HepG2 (cell line): Measurements from ENCODE around the gene TUBG1. TPM values are rescaled to one million over a fixed set of nuclear protein-coding genes. Genes with fewer than 3 reads are reported as not detected.
A peak's percentile ranks its signal among the peaks of the same experiment; 100 is the strongest.

ENCODE experiments used
- DMAP1 ChIP-seq: IDR thresholded peaks from 2 replicates; pipeline ENCODE4 v1.6.1; 2016
- HNF4G ChIP-seq, 2 experiments: sonication (generic) in 1 of 2; formaldehyde crosslinking in 1 of 2; IDR thresholded peaks; 2 replicates each; pipeline versions ENCODE4 v1.4.0 to v1.6.1; 2011 to 2020; ENCODE audit warnings: borderline replicate concordance in 2 of 2, low read depth in 2 of 2, mild to moderate bottlenecking in 2 of 2, low read length in 1 of 2, missing genetic modification reagents in 1 of 2, moderate library complexity in 1 of 2
- NFKB2 ChIP-seq: sonication (generic); formaldehyde crosslinking; IDR thresholded peaks from 2 replicates; pipeline ENCODE4 v1.4.0; 2020; ENCODE audit warnings: missing genetic modification reagents, borderline replicate concordance
- PPARG ChIP-seq: conservative IDR thresholded peaks from 2 replicates; pipeline ENCODE4 v1.6.1; 2016; ENCODE audit warnings: missing biosample characterization, missing genetic modification reagents
- ZNF7 ChIP-seq: IDR thresholded peaks from 2 replicates; pipeline ENCODE4 v1.6.1; 2016; ENCODE audit warnings: missing biosample characterization, missing genetic modification reagents
- polyA plus RNA-seq, 8 experiments: library from polyadenylated mRNA; depleted of rRNA in 3 of 8; stranded (reverse) in 7 of 8; unstranded in 1 of 8; fragments of >200 nt; fragmentation: Illumina TruSeq in 4 of 8; extraction: Trizol in 4 of 8; gene quantifications; 2 replicates each; pipeline versions ENCODE4 v1.2.1 to v1.2.3, GENCODE V29; 2011 to 2016; ENCODE audit warnings: low read depth in 4 of 8, missing spikeins in 1 of 8, mixed read lengths in 1 of 8; ENCODE audit not compliant: insufficient read depth in 1 of 8
- total RNA-seq, 5 experiments: library from RNA; depleted of rRNA; stranded (reverse); fragments of >200 nt; fragmentation: Illumina TruSeq; extraction: Trizol; gene quantifications; 2 replicates each; pipeline ENCODE4 v1.2.3, GENCODE V29; 2016; ENCODE audit warnings: low read depth in 1 of 5
- TF ChIP-seq, protein P1 (sequence below): sonication (generic); formaldehyde crosslinking; IDR thresholded peaks from 2 replicates; pipeline ENCODE4 v1.4.0; 2020; ENCODE audit warnings: missing genetic modification reagents
- TF ChIP-seq, protein P2 (sequence below): IDR thresholded peaks from 2 replicates; pipeline ENCODE4 v1.6.1; 2016; ENCODE audit warnings: mild to moderate bottlenecking, missing biosample characterization, missing genetic modification reagents
- TF ChIP-seq, protein P3 (sequence below), 2 experiments: sonication (generic) in 1 of 2; formaldehyde crosslinking in 1 of 2; IDR thresholded peaks; 2 replicates each; pipeline versions ENCODE4 v1.5.1 to v1.6.1; 2011 to 2020; ENCODE audit warnings: borderline replicate concordance in 1 of 2, low read depth in 1 of 2, low read length in 1 of 2, mild to moderate bottlenecking in 1 of 2, missing genetic modification reagents in 1 of 2, moderate library complexity in 1 of 2
- TF ChIP-seq, protein P4 (sequence below): IDR thresholded peaks from 2 replicates; pipeline ENCODE4 v1.6.1; 2016; ENCODE audit warnings: low read depth, control low read depth
- TF ChIP-seq, protein P5 (sequence below): sonication (generic); formaldehyde crosslinking; IDR thresholded peaks from 2 replicates; pipeline ENCODE4 v1.4.0; 2020; ENCODE audit warnings: mild to moderate bottlenecking, missing genetic modification reagents

Gene TUBG1
- total and polyA plus RNA-seq, 2 of the 13 experiments (the other 11 are each of a cell fraction or from before 2014, with no cell fraction given): 74.1 to 137 TPM

DNA sequence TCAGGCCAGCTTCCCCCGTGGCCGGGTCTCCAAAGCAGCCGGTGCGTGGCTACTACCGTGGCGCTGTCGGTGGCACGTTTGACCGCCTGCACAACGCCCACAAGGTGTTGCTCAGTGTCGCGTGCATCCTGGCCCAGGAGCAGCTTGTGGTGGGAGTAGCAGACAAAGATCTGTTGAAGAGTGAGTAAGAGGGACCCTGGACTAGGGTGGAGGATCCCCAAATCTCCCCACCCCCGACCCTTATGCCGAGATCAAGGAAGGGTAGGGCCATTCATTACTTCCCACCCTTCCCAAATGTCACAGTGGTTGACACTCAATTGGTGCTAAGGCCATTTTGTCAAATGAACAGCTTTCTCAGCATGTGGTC lies 46.4 kb upstream of the TUBG1 start (continued):
- TF ChIP-seq, protein P1, sequence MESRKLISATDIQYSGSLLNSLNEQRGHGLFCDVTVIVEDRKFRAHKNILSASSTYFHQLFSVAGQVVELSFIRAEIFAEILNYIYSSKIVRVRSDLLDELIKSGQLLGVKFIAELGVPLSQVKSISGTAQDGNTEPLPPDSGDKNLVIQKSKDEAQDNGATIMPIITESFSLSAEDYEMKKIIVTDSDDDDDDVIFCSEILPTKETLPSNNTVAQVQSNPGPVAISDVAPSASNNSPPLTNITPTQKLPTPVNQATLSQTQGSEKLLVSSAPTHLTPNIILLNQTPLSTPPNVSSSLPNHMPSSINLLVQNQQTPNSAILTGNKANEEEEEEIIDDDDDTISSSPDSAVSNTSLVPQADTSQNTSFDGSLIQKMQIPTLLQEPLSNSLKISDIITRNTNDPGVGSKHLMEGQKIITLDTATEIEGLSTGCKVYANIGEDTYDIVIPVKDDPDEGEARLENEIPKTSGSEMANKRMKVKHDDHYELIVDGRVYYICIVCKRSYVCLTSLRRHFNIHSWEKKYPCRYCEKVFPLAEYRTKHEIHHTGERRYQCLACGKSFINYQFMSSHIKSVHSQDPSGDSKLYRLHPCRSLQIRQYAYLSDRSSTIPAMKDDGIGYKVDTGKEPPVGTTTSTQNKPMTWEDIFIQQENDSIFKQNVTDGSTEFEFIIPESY (CRISPR knock-in tag): 0 out of 2 replicates have a peak, but pooled peaks have one; percentile 4
- TF ChIP-seq, protein P2, sequence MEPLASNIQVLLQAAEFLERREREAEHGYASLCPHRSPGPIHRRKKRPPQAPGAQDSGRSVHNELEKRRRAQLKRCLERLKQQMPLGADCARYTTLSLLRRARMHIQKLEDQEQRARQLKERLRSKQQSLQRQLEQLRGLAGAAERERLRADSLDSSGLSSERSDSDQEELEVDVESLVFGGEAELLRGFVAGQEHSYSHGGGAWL (CRISPR knock-in tag): no peak
- TF ChIP-seq, protein P3, sequence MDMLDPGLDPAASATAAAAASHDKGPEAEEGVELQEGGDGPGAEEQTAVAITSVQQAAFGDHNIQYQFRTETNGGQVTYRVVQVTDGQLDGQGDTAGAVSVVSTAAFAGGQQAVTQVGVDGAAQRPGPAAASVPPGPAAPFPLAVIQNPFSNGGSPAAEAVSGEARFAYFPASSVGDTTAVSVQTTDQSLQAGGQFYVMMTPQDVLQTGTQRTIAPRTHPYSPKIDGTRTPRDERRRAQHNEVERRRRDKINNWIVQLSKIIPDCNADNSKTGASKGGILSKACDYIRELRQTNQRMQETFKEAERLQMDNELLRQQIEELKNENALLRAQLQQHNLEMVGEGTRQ (IDR thresholded peaks at IDR 0.05; ENCODE audit: low read depth, low read length): 0 out of 2 replicates have a peak, but pooled peaks have one; percentile 7
- TF ChIP-seq, protein P3 (CRISPR knock-in tag; IDR thresholded peaks at IDR 0.05; ENCODE audit: borderline replicate concordance): no peak
- 0 out of 2 replicates have a peak, but pooled peaks have one; percentile 0 for TF ChIP-seq ZNF7 (CRISPR knock-in tag)
- TF ChIP-seq, protein P4, sequence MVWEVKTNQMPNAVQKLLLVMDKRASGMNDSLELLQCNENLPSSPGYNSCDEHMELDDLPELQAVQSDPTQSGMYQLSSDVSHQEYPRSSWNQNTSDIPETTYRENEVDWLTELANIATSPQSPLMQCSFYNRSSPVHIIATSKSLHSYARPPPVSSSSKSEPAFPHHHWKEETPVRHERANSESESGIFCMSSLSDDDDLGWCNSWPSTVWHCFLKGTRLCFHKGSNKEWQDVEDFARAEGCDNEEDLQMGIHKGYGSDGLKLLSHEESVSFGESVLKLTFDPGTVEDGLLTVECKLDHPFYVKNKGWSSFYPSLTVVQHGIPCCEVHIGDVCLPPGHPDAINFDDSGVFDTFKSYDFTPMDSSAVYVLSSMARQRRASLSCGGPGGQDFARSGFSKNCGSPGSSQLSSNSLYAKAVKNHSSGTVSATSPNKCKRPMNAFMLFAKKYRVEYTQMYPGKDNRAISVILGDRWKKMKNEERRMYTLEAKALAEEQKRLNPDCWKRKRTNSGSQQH (CRISPR knock-in tag): peak; percentile 14; the same call in 1 of the 2 replicates
- TF ChIP-seq NFKB2 (CRISPR knock-in tag): peak; percentile 11; the same call in 1 of the 2 replicates
- 0 out of 2 replicates have a peak, but pooled peaks have one; percentile 16 for TF ChIP-seq HNF4G (IDR thresholded peaks at IDR 0.05; ENCODE audit: borderline replicate concordance, low read depth, low read length)
- no peak; the same call in 1 of the 2 replicates for TF ChIP-seq HNF4G (CRISPR knock-in tag; IDR thresholded peaks at IDR 0.05; ENCODE audit: borderline replicate concordance, low read depth)
- TF ChIP-seq PPARG (CRISPR knock-in tag): no peak
- no peak for TF ChIP-seq DMAP1 (CRISPR knock-in tag)
- TF ChIP-seq, protein P5, sequence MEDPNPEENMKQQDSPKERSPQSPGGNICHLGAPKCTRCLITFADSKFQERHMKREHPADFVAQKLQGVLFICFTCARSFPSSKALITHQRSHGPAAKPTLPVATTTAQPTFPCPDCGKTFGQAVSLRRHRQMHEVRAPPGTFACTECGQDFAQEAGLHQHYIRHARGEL: 0 out of 2 replicates have a peak, but pooled peaks have one; percentile 10
